ENCODE measurements around the gene SEC31B. TPM values are rescaled to one million over a fixed set of nuclear protein-coding genes. Genes with fewer than 3 reads are reported as not detected.

Gene SEC31B
- total RNA-seq, 4 donors from 2014 or later, result 2.8 to 5.2 (median 4.1) TPM

DNA sequence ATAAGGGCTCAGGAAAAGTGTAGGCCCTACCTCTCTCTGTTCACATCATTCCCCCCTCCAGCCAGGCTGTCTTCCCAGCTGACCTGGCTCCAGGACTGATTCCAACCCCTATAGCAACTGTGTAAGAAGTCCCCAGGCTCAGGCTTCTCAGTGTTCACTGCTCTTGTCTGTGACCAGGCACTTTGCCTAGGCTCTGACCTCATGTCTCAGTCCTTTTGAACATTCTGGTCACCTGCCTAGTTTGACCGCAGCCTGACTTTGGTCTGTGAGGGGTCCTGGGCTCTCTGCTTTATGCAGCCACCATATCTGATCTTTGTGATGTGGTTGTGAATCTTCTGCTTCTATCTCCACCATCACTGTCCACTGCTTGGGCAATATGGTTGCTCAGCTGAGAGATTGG lies 40.6 kb upstream of the SEC31B start:
- Histone ChIP-seq H3K27me3 (peaks cover 0 to 47% (median 28%) of the 10 kb centered on the region in 4 donors), H3K4me3 (no peak overlapping the region), H3K36me3 (peaks cover 0 to 30% (median 8%) of the 10 kb centered on the region in 4 donors), H3K4me1 (peaks cover 9 to 15% (median 14%) of the 10 kb centered on the region in 4 donors), H3K9me3 (peaks cover 0 to 3% (median 0%) of the 10 kb centered on the region in 4 donors), H3K27ac (replicated peaks in 1 of 4) (no peak overlapping the region)
- 92% methylated on average over 1 of the region's 1 CpG for WGBS
- TF ChIP-seq POLR2AphosphoS5 (IDR thresholded peaks at IDR 0.05), result no peak
- no peak for TF ChIP-seq EP300 (IDR thresholded peaks at IDR 0.05)
- TF ChIP-seq, protein P1, sequence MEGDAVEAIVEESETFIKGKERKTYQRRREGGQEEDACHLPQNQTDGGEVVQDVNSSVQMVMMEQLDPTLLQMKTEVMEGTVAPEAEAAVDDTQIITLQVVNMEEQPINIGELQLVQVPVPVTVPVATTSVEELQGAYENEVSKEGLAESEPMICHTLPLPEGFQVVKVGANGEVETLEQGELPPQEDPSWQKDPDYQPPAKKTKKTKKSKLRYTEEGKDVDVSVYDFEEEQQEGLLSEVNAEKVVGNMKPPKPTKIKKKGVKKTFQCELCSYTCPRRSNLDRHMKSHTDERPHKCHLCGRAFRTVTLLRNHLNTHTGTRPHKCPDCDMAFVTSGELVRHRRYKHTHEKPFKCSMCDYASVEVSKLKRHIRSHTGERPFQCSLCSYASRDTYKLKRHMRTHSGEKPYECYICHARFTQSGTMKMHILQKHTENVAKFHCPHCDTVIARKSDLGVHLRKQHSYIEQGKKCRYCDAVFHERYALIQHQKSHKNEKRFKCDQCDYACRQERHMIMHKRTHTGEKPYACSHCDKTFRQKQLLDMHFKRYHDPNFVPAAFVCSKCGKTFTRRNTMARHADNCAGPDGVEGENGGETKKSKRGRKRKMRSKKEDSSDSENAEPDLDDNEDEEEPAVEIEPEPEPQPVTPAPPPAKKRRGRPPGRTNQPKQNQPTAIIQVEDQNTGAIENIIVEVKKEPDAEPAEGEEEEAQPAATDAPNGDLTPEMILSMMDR (IDR thresholded peaks at IDR 0.05), result no peak
- TF ChIP-seq POLR2A (IDR thresholded peaks at IDR 0.05; ENCODE audit: low read depth), result no peak
- intact Hi-C loops (cut with DNase I), result no loop called here
- DNase-seq (ENCODE audit: extremely low spot score), result no peak

DNA sequence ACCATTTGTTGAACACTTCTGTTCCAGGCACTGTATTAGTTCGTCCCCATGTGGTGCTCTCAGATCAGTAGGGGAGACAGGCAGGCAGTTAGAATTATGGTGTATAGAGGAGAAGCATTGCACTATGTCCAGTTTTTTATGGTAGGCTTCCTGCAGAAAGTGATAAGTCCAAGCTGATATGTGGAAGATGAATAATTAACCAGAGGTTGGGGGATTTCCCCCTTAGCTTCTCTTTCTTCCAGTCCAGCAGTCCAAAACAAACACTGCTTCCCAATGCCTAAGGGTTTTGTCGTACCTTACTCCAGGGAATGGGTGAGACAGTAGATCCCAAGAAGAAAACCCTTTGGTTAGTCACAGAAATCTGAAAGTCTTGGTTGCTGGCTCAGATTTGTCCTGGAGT lies 35.2 kb upstream of the SEC31B start:
- intact Hi-C loops (cut with DNase I), result no loop called here
- Histone ChIP-seq H3K9me3 (no peaks in the 10 kb centered on the region), H3K4me1 (no peaks in the 10 kb centered on the region), H3K27me3 (no peaks in the 10 kb centered on the region), H3K4me3 (no peak overlapping the region), H3K27ac (replicated peaks in 1 of 4) (no peak overlapping the region), H3K36me3 (peaks cover 5 to 62% (median 17%) of the 10 kb centered on the region in 4 donors)
- 87% methylated on average over 2 of the region's 2 CpGs for WGBS
- no peak for DNase-seq (ENCODE audit: extremely low spot score)
- no peak for TF ChIP-seq POLR2A (IDR thresholded peaks at IDR 0.05; ENCODE audit: low read depth)
- TF ChIP-seq, protein P1 (IDR thresholded peaks at IDR 0.05), result no peak
- TF ChIP-seq EP300 (IDR thresholded peaks at IDR 0.05), result no peak

DNA sequence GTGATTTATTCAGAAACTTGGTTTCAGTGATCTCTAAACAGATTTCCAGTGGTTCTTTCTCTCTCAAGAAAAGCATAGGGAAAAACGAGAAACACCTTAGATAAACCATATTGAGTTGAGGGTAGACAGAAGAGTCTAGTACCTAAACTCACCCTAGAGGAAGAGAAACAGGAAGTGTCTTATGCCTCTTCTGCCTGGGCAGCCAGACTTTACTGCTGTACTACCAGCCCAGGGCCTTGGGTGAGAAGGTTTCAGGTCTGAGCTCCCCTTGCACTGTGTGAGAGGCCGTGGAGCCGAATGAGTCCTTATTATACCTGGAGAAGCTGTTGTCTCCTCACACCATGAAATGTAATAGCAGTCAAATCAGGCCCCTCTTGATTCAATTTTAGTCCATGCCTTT lies 34.3 kb upstream of the SEC31B start:
- TF ChIP-seq POLR2AphosphoS5 (IDR thresholded peaks at IDR 0.05) (no peak), EP300 (IDR thresholded peaks at IDR 0.05) (no peak), POLR2A (IDR thresholded peaks at IDR 0.05; ENCODE audit: low read depth) (no peak)
- TF ChIP-seq, protein P1 (IDR thresholded peaks at IDR 0.05), result no peak
- intact Hi-C loops (cut with DNase I), result no loop called here
- no peaks in the 10 kb centered on the region for H3K27me3 ChIP-seq
- no peak overlapping the region for H3K4me3 ChIP-seq
- peaks cover 13 to 72% (median 25%) of the 10 kb centered on the region in 4 donors for H3K36me3 ChIP-seq
- WGBS, result 94% methylated on average over 3 of the region's 3 CpGs
- H3K27ac ChIP-seq (replicated peaks in 1 of 4), result no peak overlapping the region
- H3K4me1 ChIP-seq, result no peaks in the 10 kb centered on the region
- H3K9me3 ChIP-seq, result no peaks in the 10 kb centered on the region
- no peak for DNase-seq (ENCODE audit: extremely low spot score)

DNA sequence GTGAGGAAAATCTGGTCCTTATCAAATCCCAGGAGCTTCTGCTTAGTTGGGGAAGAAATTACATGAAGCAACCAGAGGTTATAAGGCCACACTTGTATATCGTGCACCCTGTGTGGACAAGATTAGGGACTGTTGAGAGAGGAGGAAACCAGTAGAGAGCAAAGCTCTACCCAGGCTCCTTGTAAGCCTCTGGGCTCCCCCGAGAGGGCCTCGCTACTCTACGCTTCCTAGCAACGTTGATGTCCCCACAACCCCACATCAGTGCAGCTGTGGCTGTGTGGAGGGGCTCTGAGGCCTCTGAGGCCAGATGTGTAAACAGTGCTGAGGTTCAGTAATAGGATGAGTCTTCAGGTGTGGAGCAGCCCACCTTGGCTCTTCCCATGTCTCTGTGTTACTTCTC lies 32.1 kb upstream of the SEC31B start:
- H3K9me3 ChIP-seq, result no peaks in the 10 kb centered on the region
- intact Hi-C loops (cut with DNase I), result no loop called here
- TF ChIP-seq, protein P1 (IDR thresholded peaks at IDR 0.05), result no peak
- no peak for TF ChIP-seq EP300 (IDR thresholded peaks at IDR 0.05)
- TF ChIP-seq POLR2AphosphoS5 (IDR thresholded peaks at IDR 0.05), result no peak
- no peak for TF ChIP-seq POLR2A (IDR thresholded peaks at IDR 0.05; ENCODE audit: low read depth)
- H3K27me3 ChIP-seq, result no peaks in the 10 kb centered on the region
- 63% methylated on average over 5 of the region's 5 CpGs for WGBS
- H3K4me3 ChIP-seq, result no peak overlapping the region
- H3K36me3 ChIP-seq, result peaks cover 31 to 81% (median 45%) of the 10 kb centered on the region in 4 donors
- no peak overlapping the region for H3K27ac ChIP-seq (replicated peaks in 1 of 4)
- no peak for DNase-seq (ENCODE audit: extremely low spot score)
- H3K4me1 ChIP-seq, result no peaks in the 10 kb centered on the region

DNA sequence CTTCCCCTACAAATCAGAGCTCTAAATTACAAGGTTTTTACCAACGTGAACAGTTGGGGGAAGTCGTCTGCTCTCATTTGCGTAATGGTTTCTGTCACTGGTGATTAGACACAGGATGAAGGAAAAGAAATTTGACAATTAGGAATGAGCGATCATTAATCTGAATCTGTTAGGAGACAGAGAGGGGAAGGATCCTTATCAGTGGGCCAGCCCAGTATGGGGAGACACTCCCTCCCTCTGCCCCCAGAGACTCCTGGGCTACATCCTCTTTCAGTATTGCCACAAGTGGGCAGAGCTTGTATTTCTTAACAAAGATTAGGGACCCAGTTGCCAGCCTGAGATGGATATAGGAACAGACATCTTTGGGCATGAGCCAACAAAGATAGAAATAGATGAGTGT lies 31.5 kb upstream of the SEC31B start:
- TF ChIP-seq POLR2AphosphoS5 (IDR thresholded peaks at IDR 0.05) (no peak), POLR2A (IDR thresholded peaks at IDR 0.05; ENCODE audit: low read depth) (no peak), EP300 (IDR thresholded peaks at IDR 0.05) (no peak)
- TF ChIP-seq, protein P1 (IDR thresholded peaks at IDR 0.05), result no peak
- Histone ChIP-seq H3K27me3 (no peaks in the 10 kb centered on the region), H3K27ac (replicated peaks in 1 of 4) (no peak overlapping the region), H3K4me1 (no peaks in the 10 kb centered on the region), H3K4me3 (no peak overlapping the region), H3K36me3 (peaks cover 36 to 82% (median 50%) of the 10 kb centered on the region in 4 donors), H3K9me3 (no peaks in the 10 kb centered on the region)
- no peak for DNase-seq (ENCODE audit: extremely low spot score)
- intact Hi-C loops (cut with DNase I), result no loop called here
- WGBS, result 65% methylated on average over 4 of the region's 4 CpGs
